B cell (primary cell): Measurements from ENCODE around the gene GABRR2. TPM values are rescaled to one million over a fixed set of nuclear protein-coding genes. Genes with fewer than 3 reads are reported as not detected.

Experiments used
- ATAC-seq: fragments of 200-7000 bp; cut with Tn5 transposase; one replicate; pipeline ENCODE4 v1.10.0; 2021; ENCODE audit warnings: low read depth, mild to moderate bottlenecking, moderate number of reproducible peaks, moderate library complexity
- CTCF ChIA-PET: fragments of 350-600 bp; sonication (Branson Sonifier 250); formaldehyde crosslinking; loops from one replicate; lab custom pipeline; 2021; ENCODE audit warnings: antibody characterized with exemption, inconsistent platforms; lab: Charles Lee
- POLR2A ChIA-PET: fragments of 350-600 bp; sonication (Branson Sonifier 250); formaldehyde crosslinking; loops from one replicate; lab custom pipeline; 2021; ENCODE audit warnings: antibody characterized with exemption; lab: Charles Lee
- DNase-seq: peaks from one replicate; pipeline ENCODE4 v3.0.0; 2013
- H2AFZ ChIP-seq: 2 replicates; pipeline ENCODE4 v1.6.1; 2012; ENCODE audit warnings: mild to moderate bottlenecking, low read depth, low read length; ENCODE audit not compliant: insufficient read depth, poor library complexity, severe bottlenecking
- H3K27ac ChIP-seq, 2 donors: 1 replicate in 1 of 2; 2 replicates in 1 of 2; pipeline ENCODE4 v1.5.1; 2012 to 2013; ENCODE audit warnings: low read length in 2 of 2, mild to moderate bottlenecking in 2 of 2, moderate library complexity in 1 of 2
- H3K27me3 ChIP-seq, 4 experiments: fragments of 200-600 bp in 1 of 4; sonication (generic) in 1 of 4; replicated peaks in 1 of 4; 1 replicate in 2 of 4; 2 replicates in 2 of 4; pipeline versions ENCODE4 v1.6.1 to v1.7.0; 2013 to 2016; ENCODE audit warnings: low read length in 3 of 4, mild to moderate bottlenecking in 2 of 4, mixed read lengths in 1 of 4, moderate library complexity in 1 of 4; ENCODE audit not compliant: insufficient read depth in 4 of 4, control insufficient read depth in 3 of 4; ENCODE audit errors: control extremely low read depth in 1 of 4
- H3K36me3 ChIP-seq, 2 experiments: replicated peaks in 1 of 2; 1 replicate in 1 of 2; 2 replicates in 1 of 2; pipeline versions ENCODE4 v1.6.1 to v1.7.1; 2013; ENCODE audit warnings: low read length in 1 of 2; ENCODE audit not compliant: insufficient read depth in 2 of 2, control insufficient read depth in 1 of 2; ENCODE audit errors: control extremely low read depth in 1 of 2, extremely low read depth in 1 of 2
- H3K4me1 ChIP-seq, 2 donors: fragments of 200-600 bp in 1 of 2; sonication (generic) in 1 of 2; 1 replicate in 1 of 2; 2 replicates in 1 of 2; pipeline versions ENCODE4 v1.5.1 to v1.6.1; 2013 to 2017; ENCODE audit warnings: low read length in 2 of 2; ENCODE audit not compliant: control insufficient read depth in 2 of 2, insufficient read depth in 2 of 2
- H3K4me2 ChIP-seq: replicated peaks from 2 replicates; pipeline ENCODE3; 2012; ENCODE audit warnings: mild to moderate bottlenecking, low read depth, low read length; ENCODE audit not compliant: poor library complexity, severe bottlenecking
- H3K4me3 ChIP-seq, 5 experiments: fragments of 200-600 bp in 1 of 5; sonication (generic) in 1 of 5; 1 replicate in 3 of 5; 2 replicates in 2 of 5; pipeline versions ENCODE4 v1.5.1 to v1.7.0; 2011 to 2016; ENCODE audit warnings: low read length in 4 of 5, mild to moderate bottlenecking in 4 of 5, low read depth in 2 of 5, control low read depth in 1 of 5, moderate library complexity in 1 of 5; ENCODE audit not compliant: insufficient read depth in 1 of 5; ENCODE audit errors: control extremely low read depth in 1 of 5, extremely low read depth in 1 of 5
- H3K79me2 ChIP-seq: fragments of 200-600 bp; sonication (generic); one replicate; pipeline ENCODE4 v1.6.0; 2016; ENCODE audit warnings: low read length; ENCODE audit not compliant: control insufficient read depth, insufficient read depth
- H3K9ac ChIP-seq: fragments of 200-600 bp; sonication (generic); 2 replicates; pipeline ENCODE4 v1.6.1; 2017; ENCODE audit warnings: mild to moderate bottlenecking, low read length, moderate library complexity
- H3K9me3 ChIP-seq, 3 donors: one replicate each; pipeline versions ENCODE4 v1.6.1 to v1.7.1; 2013; ENCODE audit warnings: low read length in 2 of 3; ENCODE audit not compliant: control insufficient read depth in 2 of 3, insufficient read depth in 1 of 3; ENCODE audit errors: control extremely low read depth in 1 of 3
- H4K20me1 ChIP-seq: 2 replicates; pipeline ENCODE4 v1.6.0; 2012; ENCODE audit warnings: mild to moderate bottlenecking, low read length; ENCODE audit not compliant: insufficient read depth, control insufficient read depth, poor library complexity, severe bottlenecking
- H3K27ac Mint-ChIP-seq: one replicate; pipeline ENCODE4 v1.8.0; 2021; ENCODE audit warnings: mixed read lengths
- H3K27me3 Mint-ChIP-seq: one replicate; pipeline ENCODE4 v1.8.0; 2021; ENCODE audit warnings: mixed read lengths
- H3K4me1 Mint-ChIP-seq: one replicate; pipeline ENCODE4 v1.8.0; 2021; ENCODE audit warnings: mixed read lengths
- H3K4me3 Mint-ChIP-seq: one replicate; pipeline ENCODE4 v1.8.0; 2021; ENCODE audit warnings: mixed read lengths
- H3K9me3 Mint-ChIP-seq: one replicate; pipeline ENCODE4 v1.8.0; 2022; ENCODE audit warnings: mixed read lengths; ENCODE audit not compliant: insufficient read depth
- EZH2 ChIP-seq: IDR thresholded peaks from 2 replicates; pipeline ENCODE4 v1.6.1; 2012; ENCODE audit warnings: borderline replicate concordance, low read depth, mild to moderate bottlenecking, moderate library complexity, low read length; ENCODE audit not compliant: insufficient read depth, poor library complexity, severe bottlenecking
- WGBS: methylation state at CpG from one replicate; pipeline ENCODE4 v1.1.5; 2013; ENCODE audit warnings: missing lambda C conversion rate; ENCODE audit not compliant: insufficient coverage; 5-methylcytosine and 5-hydroxymethylcytosine counted together
- intact Hi-C: fragments of 100-400 bp; cut with micrococcal nuclease; formaldehyde crosslinking; loops from one replicate; pipeline ENCODE4 v1.10.0; 2022
- polyA plus RNA-seq: library from polyadenylated mRNA; depleted of rRNA; stranded (reverse); fragments of >200 nt; gene quantifications from 2 replicates; pipeline ENCODE4 v1.2.3, GENCODE V29; 2012
- total RNA-seq, 2 donors: library from RNA; stranded (reverse); fragments of 120-200 nt in 1 of 2; gene quantifications; 1 replicate in 1 of 2; 2 replicates in 1 of 2; pipeline versions ENCODE4 v1.2.3 to v1.2.4, GENCODE V29; 2013 to 2022
- TF ChIP-seq, protein P1 (sequence below): fragments of 200-600 bp; IDR thresholded peaks from one replicate; pipeline ENCODE4 v1.8.0; 2022; ENCODE audit warnings: antibody characterized with exemption, mild to moderate bottlenecking

GABRR2 gene
- total and polyA plus RNA-seq, 2 donors (not counting 1 experiment from before 2014, with no cell fraction given): 0.59 to 4.7 TPM

DNA sequence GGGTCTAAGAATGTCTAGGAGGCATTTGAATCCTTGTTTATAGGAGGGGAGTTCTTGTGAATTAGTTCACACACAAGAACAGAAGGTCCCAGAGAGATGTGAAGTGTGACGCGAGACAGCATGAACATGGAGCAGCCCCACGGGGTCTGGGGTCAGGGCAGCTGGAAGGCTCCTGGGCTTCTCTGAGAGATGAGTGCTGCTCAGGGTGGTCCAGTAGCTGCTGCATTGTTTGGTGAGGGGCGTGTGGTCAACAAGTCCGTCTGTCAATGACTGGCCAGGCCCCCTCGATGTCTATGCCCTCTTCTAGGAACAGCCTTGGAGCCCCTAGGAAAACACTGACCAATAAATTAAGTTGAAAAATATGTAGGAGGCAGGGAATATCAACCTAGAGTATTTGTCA is 57.8 kb downstream of the GABRR2 start:
- Mint-ChIP-seq H3K27me3 (no peaks in the 10 kb centered on the region), H3K4me3 (no peak overlapping the region), H3K9me3 (no peaks in the 10 kb centered on the region), H3K4me1 (peaks cover 17% of the 10 kb centered on the region), H3K27ac (no peak overlapping the region)
- DNase-seq (no peak), ATAC-seq (no peak)
- Histone ChIP-seq H3K9ac (no peak overlapping the region), H3K79me2 (no peaks in the 10 kb centered on the region), H3K27ac (no peak overlapping the region), H4K20me1 (no peaks in the 10 kb centered on the region), H3K27me3 (no peaks in the 10 kb centered on the region), H3K4me3 (no peak overlapping the region), H3K36me3 (no peaks in the 10 kb centered on the region), H2AFZ (no peak overlapping the region), H3K4me1 (peaks cover 6 to 11% of the 10 kb centered on the region in 2 donors), H3K4me2 (no peak overlapping the region), H3K9me3 (no peaks in the 10 kb centered on the region)
- intact Hi-C loops: no loop called here
- ChIA-PET CTCF (no interaction called here), POLR2A (no interaction called here)
- TF ChIP-seq, protein P1, sequence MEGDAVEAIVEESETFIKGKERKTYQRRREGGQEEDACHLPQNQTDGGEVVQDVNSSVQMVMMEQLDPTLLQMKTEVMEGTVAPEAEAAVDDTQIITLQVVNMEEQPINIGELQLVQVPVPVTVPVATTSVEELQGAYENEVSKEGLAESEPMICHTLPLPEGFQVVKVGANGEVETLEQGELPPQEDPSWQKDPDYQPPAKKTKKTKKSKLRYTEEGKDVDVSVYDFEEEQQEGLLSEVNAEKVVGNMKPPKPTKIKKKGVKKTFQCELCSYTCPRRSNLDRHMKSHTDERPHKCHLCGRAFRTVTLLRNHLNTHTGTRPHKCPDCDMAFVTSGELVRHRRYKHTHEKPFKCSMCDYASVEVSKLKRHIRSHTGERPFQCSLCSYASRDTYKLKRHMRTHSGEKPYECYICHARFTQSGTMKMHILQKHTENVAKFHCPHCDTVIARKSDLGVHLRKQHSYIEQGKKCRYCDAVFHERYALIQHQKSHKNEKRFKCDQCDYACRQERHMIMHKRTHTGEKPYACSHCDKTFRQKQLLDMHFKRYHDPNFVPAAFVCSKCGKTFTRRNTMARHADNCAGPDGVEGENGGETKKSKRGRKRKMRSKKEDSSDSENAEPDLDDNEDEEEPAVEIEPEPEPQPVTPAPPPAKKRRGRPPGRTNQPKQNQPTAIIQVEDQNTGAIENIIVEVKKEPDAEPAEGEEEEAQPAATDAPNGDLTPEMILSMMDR: no peak
- no peak for TF ChIP-seq EZH2
- 96% methylated on average over 6 of the region's 6 CpGs for WGBS

DNA sequence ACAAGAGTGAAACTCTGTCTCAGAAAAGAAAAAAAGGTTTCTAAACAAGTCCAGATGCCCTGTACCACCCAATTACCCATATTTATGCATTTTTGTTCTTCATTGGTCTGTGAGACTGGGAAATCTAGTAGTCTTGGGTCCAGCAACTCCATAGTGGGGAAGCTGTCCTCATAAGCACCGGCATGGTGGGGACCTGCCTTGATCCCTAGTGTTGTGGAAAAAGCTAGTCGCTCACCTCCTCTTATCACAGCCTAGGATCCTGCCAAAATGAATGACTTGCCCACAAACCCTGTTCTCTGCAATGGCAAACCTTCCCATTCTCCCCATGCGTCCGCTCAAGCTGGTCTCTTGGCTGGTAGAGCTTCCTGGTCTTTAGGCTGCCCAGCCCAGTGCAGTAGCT is 59.7 kb downstream of the GABRR2 start:
- peaks cover 4 to 6% of the 10 kb centered on the region in 2 donors for H3K4me1 ChIP-seq
- Mint-ChIP-seq H3K27me3 (peaks cover 4% of the 10 kb centered on the region), H3K9me3 (no peaks in the 10 kb centered on the region), H3K4me1 (peaks cover 11% of the 10 kb centered on the region), H3K4me3 (no peak overlapping the region), H3K27ac (no peak overlapping the region)
- 96% methylated on average over 4 of the region's 4 CpGs for WGBS
- intact Hi-C loops: no loop called here
- ChIA-PET CTCF (interaction anchor here (1.0 kb wide), 1 partner anchor 12 kb away, joined by 4 read pairs; no protein-coding TSS in a partner anchor), POLR2A (no interaction called here)
- DNase-seq: no peak
- no peak for ATAC-seq
- H3K79me2 ChIP-seq: no peaks in the 10 kb centered on the region
- H4K20me1 ChIP-seq: no peaks in the 10 kb centered on the region
- no peak overlapping the region for H3K4me3 ChIP-seq
- no peak overlapping the region for H3K27ac ChIP-seq
- no peak overlapping the region for H3K4me2 ChIP-seq
- no peak overlapping the region for H2AFZ ChIP-seq
- no peak overlapping the region for H3K9ac ChIP-seq
- H3K27me3 ChIP-seq: peaks cover 0 to 1% (median under 1%) of the 10 kb centered on the region in 4 experiments
- H3K9me3 ChIP-seq: no peaks in the 10 kb centered on the region
- TF ChIP-seq, protein P1: no peak
- TF ChIP-seq EZH2: no peak
- no peaks in the 10 kb centered on the region for H3K36me3 ChIP-seq
